IPS DF 6.9 (cell line): Measurements from ENCODE around the gene SIX1.

Experiments used
- DNase-seq: peaks from one replicate; pipeline ENCODE4 v3.0.0-alpha.2; 2013; ENCODE audit warnings: low read depth, low spot score
- H3K27ac ChIP-seq: one replicate; pipeline ENCODE4 v1.5.1; 2013; ENCODE audit warnings: low read length, control low read depth
- H3K27me3 ChIP-seq: 2 replicates; pipeline ENCODE4 v1.6.1; 2013; ENCODE audit warnings: mild to moderate bottlenecking, low read length; ENCODE audit not compliant: control insufficient read depth, insufficient read depth
- H3K36me3 ChIP-seq: 2 replicates; pipeline ENCODE4 v1.6.1; 2013; ENCODE audit warnings: low read length; ENCODE audit not compliant: control insufficient read depth, insufficient read depth
- H3K4me1 ChIP-seq: 2 replicates; pipeline ENCODE4 v1.6.1; 2013; ENCODE audit warnings: low read length; ENCODE audit not compliant: control insufficient read depth, insufficient read depth
- H3K4me3 ChIP-seq: 2 replicates; pipeline ENCODE4 v1.5.1; 2013; ENCODE audit warnings: mild to moderate bottlenecking, low read length
- H3K9me3 ChIP-seq: 2 replicates; pipeline ENCODE4 v1.6.1; 2013; ENCODE audit warnings: low read length, inconsistent platforms; ENCODE audit not compliant: control insufficient read depth, insufficient read depth
- WGBS: extraction: QIAGEN DNeasy Blood & Tissue Kit; methylation state at CpG from one replicate; pipeline ENCODE4 v1.1.7; 2013; ENCODE audit warnings: mixed read lengths, missing lambda C conversion rate; ENCODE audit not compliant: insufficient read length, insufficient coverage; 5-methylcytosine and 5-hydroxymethylcytosine counted together

Gene SIX1

DNA sequence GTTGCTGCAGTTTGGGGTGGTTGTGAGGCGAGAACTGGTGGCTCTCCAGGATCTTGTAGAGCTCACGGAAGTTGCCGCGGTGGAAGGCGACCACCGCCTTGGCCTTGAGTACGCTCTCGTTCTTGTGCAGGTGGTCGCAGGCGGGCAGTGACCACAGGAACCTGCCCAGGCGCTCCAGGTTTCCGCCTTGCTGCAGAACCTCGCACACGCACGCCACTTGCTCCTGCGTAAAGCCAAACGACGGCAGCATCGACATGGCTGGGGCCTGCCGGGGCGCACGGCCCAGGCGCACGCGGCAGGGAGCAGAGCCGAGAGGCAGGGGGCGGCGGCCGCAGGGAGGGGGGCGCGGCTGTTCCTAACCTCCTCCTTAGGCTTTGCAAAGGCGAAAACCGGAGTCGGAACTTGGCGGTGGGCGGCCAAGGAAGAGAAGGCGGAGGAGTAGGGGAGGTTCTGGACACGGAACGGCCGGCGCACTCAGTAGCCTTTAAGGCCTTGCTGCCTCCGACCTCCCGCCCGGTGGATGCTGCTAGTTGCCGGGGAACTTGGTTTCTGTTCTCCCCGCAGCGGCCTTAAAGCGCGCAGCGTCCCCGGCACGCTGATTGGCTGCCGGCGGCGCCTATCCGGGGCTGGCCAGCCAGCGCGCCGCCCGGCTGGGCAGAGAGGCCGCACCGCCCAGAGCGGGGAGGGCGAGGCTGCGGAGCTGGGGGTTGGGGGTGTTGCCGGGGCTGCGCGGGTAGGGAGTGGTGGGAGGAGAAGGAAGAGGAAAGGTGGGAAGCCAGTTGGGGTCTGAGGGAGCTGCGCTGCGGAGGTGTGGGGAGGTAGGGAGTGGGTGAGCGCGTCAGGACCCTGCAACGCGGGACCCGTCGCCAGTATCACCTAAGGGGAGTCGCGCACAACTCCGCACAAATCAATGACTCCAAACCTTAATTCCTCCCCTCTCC, at the start of gene SIX1:
Gene SIX1, minus strand, starts transcription at position 544 of the 941 bp plus-strand sequence. Its CDS starts 288 bp downstream, at position 256.
- no peaks in the 10 kb centered on the region for H3K9me3 ChIP-seq
- H3K4me3 ChIP-seq, result peak within 1 kb of the TSS; percentile 26; the same call in 1 of the 2 replicates
- whole genome bisulfite sequencing, result no CpG with 5 or more reads among the region's 79 CpGs
- H3K27ac ChIP-seq, result no peak within 1 kb of the TSS
- H3K4me1 ChIP-seq, result peaks cover 6% of the 10 kb centered on the region
- DNase-seq, result no peak
- no peaks in the 10 kb centered on the region for H3K36me3 ChIP-seq
- H3K27me3 ChIP-seq, result peaks cover 73% of the 10 kb centered on the region

DNA sequence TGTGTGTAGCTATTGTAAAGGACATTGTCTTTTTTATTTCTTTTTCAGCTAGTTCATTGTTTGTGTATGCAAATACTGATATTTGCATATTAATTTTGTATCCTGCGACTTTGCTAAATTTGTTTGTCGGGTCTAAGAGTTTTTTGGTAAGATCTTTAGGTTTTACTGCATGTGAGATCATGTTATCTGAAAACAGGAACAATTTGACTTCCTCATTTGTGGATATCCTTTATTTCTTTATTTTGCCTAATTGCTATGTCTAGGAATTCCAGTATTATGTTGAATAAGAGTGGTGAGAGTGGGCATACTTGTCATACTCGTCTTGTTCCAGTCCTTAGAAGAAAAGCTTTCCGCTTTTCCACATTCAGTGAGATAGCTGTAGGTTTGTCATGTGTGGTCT, 46.0 kb upstream of the SIX1 start:
- no CpG with 5 or more reads among the region's 4 CpGs for WGBS
- no peaks in the 10 kb centered on the region for H3K9me3 ChIP-seq
- DNase-seq, result no peak
- H3K36me3 ChIP-seq, result no peaks in the 10 kb centered on the region
- no peak overlapping the region for H3K4me3 ChIP-seq
- no peak overlapping the region for H3K27ac ChIP-seq
- no peaks in the 10 kb centered on the region for H3K4me1 ChIP-seq
- no peaks in the 10 kb centered on the region for H3K27me3 ChIP-seq

DNA sequence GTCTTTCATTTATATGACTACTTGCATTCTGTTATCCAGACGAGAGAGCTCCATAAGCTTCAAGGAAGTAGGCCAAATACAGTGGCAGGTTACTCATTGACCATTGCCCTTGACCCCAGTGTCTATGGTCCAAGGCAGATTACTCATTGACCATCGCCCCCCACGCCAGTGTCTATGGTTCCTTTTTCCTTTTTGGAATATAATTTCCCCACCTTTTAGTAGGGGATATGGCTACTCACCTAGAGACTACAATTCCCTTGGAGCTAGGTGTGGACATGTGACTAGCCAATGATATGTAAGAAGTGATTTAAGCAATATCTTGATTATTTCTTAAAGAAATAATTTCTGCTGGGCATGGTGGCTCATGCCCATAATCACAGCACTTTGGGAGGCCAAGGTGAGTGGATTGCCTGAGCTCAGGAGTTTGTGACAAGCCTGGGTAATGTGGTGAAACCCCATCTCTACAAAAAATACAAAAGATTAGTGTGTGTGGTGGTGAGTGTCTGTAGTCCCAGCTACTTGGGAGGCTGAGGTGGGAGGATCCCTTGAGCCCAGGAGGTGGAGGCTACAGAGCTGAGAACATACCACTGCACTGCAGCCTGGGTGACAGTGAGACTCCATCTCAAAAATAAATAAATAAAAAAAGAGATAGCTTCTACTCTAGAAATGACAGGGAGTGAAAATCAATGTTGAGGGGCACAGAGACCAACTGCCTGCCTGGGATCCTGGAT, 42.3 kb upstream of the SIX1 start:
- no CpG with 5 or more reads among the region's 3 CpGs for WGBS
- no peak overlapping the region for H3K27ac ChIP-seq
- no peaks in the 10 kb centered on the region for H3K4me1 ChIP-seq
- no peak for DNase-seq
- no peaks in the 10 kb centered on the region for H3K36me3 ChIP-seq
- H3K27me3 ChIP-seq, result no peaks in the 10 kb centered on the region
- no peak overlapping the region for H3K4me3 ChIP-seq
- no peaks in the 10 kb centered on the region for H3K9me3 ChIP-seq

GRCh38 chr14:60686865-60687264, 37.6 kb upstream of the SIX1 start:
- Histone ChIP-seq H3K27ac (no peak overlapping the region), H3K9me3 (no peaks in the 10 kb centered on the region), H3K27me3 (no peaks in the 10 kb centered on the region), H3K36me3 (no peaks in the 10 kb centered on the region), H3K4me3 (no peak overlapping the region), H3K4me1 (no peaks in the 10 kb centered on the region)
- DNase-seq, result no peak

DNA sequence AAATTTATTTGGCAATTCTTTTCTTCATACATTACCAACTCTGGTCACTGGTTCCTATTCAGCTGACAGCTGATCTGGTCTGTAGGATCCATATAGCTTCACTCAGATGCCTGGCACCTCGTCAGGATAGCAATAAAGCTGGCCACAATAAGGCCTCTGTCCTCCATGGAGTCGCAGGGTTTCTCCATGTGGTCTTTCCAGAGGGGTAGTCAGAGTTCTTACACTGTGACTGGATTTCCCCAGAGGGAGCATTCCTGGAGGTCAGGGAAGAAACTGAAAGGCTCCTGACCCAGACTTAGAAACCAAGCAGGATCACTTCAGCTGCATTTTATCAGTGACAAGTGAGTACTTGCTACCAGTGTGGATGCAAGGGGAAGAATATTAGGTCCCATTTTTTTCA, 34.9 kb upstream of the SIX1 start:
- H3K36me3 ChIP-seq, result no peaks in the 10 kb centered on the region
- WGBS, result no CpG with 5 or more reads among the region's 2 CpGs
- peaks cover 1% of the 10 kb centered on the region; the same call in 1 of the 2 replicates for H3K4me1 ChIP-seq
- H3K4me3 ChIP-seq, result no peak overlapping the region
- DNase-seq, result no peak
- no peaks in the 10 kb centered on the region for H3K9me3 ChIP-seq
- no peaks in the 10 kb centered on the region for H3K27me3 ChIP-seq
- H3K27ac ChIP-seq, result no peak overlapping the region

DNA sequence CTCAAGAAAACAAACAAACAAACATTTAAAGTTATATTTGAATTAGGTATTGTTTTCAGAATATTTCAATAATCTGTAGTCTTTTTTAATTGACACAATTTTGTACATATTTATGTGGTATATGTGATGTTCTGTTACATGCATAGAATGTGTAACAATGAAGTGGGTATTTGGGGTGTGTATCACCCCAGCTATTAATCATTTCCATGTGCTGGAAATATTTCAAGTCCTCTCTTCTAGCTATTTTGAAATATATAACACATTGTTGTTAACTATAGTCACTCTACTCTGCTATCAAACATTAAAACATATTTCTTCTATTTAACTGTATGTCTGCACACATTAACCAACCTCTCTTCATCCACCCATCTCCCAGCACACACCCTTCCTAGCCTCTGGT, 32.0 kb upstream of the SIX1 start:
- Histone ChIP-seq H3K36me3 (no peaks in the 10 kb centered on the region), H3K4me1 (peaks cover 1% of the 10 kb centered on the region; the same call in 1 of the 2 replicates), H3K27me3 (no peaks in the 10 kb centered on the region), H3K27ac (no peak overlapping the region), H3K4me3 (no peak overlapping the region), H3K9me3 (no peaks in the 10 kb centered on the region)
- no peak for DNase-seq

DNA sequence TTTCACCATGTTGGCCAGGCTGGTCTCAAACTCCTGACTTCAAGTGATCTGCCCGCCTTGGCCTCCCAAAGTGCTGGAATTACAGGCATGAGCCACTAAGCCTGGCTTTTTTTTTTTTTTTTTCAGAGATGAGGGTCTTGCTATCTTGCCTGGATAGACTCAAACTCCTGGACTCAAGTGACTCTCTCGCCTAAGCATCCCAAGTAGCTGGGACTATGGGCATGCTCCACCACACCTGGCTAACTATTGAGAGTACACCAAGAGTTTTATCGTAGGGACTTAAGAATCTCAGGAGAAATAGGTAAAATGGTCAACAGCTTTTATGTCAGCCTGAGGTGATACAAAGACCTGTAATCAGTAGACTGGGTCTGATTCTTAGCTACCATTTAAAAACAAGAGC, 31.2 kb upstream of the SIX1 start:
- no peaks in the 10 kb centered on the region for H3K9me3 ChIP-seq
- WGBS, result no CpG with 5 or more reads among the region's 3 CpGs
- H3K4me1 ChIP-seq, result peaks cover 1% of the 10 kb centered on the region; the same call in 1 of the 2 replicates
- no peaks in the 10 kb centered on the region for H3K27me3 ChIP-seq
- H3K27ac ChIP-seq, result no peak overlapping the region
- no peak for DNase-seq
- no peak overlapping the region for H3K4me3 ChIP-seq
- no peaks in the 10 kb centered on the region for H3K36me3 ChIP-seq

DNA sequence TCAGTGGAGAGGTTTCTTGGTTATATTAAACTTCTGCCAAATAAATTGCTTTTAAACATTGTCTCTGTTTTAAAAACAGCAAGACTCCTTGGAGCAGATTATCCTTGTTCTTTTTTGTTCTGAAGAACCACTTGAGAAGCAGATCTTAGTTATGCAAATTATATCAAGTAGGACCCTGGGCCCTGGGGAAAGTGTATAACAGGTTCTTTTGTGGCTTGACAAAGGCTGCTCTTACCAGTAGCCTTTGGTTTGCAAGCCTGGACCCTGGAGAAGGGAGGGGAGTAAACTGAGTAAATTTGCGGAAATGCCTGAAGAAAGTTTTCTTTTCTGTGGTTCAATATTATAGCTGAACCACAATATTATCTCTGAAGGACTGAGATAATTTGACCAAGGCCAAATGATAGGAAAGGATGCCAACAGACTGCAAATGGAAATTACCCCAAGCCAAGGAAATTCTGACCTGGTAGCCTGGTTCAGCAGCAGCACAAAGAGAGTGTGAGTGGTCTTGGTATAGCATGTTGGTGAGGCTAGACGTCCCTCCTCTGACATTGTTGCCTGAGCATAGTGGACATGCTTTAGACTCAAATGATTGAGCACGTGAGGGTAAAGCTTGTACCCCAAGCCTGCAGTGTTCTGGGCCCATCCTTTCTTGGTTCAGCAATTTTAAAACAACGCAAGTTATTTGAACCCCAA, 30.4 kb upstream of the SIX1 start:
- Histone ChIP-seq H3K27me3 (no peaks in the 10 kb centered on the region), H3K4me1 (peaks cover 1% of the 10 kb centered on the region; the same call in 1 of the 2 replicates), H3K9me3 (no peaks in the 10 kb centered on the region), H3K27ac (no peak overlapping the region), H3K4me3 (no peak overlapping the region), H3K36me3 (no peaks in the 10 kb centered on the region)
- DNase-seq, result no peak
- no CpG with 5 or more reads among the region's 4 CpGs for WGBS

DNA sequence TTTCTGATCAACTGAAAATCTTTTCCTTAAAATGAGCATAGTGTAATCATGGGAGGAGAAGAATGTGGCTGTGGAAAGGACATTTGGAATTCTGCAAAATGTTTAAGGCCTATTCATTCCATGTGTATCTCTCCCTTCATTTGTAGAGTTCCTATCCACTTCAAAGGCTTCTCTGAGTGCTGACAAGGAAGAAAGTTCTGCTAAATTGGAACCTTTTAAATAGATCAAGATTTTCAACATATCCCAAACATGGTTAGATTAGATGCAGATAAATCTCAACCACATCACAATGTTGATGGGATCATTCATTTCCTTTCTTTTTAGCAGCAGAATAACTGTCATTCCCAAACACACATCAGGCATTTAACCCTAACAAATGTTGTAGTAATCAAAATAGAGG, 28.4 kb upstream of the SIX1 start:
- peaks cover 1% of the 10 kb centered on the region; the same call in 1 of the 2 replicates for H3K4me1 ChIP-seq
- no peak overlapping the region for H3K27ac ChIP-seq
- no peaks in the 10 kb centered on the region for H3K36me3 ChIP-seq
- no peak for DNase-seq
- no peak overlapping the region for H3K4me3 ChIP-seq
- H3K27me3 ChIP-seq, result no peaks in the 10 kb centered on the region
- no peaks in the 10 kb centered on the region for H3K9me3 ChIP-seq

- Histone ChIP-seq H3K9me3 (no peaks in the 10 kb centered on the region), H3K4me1 (no peaks in the 10 kb centered on the region), H3K27me3 (no peaks in the 10 kb centered on the region), H3K4me3 (no peak overlapping the region), H3K27ac (no peak overlapping the region), H3K36me3 (no peaks in the 10 kb centered on the region)
- no CpG with 5 or more reads among the region's 3 CpGs for WGBS
- DNase-seq, result no peak
Observed at GRCh38 chr14:60670989-60671388, 21.7 kb upstream of the SIX1 start.
